ENCODE data around the gene EPHX1.
A peak's percentile ranks its signal among the peaks of the same experiment; 100 is the strongest.

The EPHX1 gene

DNA sequence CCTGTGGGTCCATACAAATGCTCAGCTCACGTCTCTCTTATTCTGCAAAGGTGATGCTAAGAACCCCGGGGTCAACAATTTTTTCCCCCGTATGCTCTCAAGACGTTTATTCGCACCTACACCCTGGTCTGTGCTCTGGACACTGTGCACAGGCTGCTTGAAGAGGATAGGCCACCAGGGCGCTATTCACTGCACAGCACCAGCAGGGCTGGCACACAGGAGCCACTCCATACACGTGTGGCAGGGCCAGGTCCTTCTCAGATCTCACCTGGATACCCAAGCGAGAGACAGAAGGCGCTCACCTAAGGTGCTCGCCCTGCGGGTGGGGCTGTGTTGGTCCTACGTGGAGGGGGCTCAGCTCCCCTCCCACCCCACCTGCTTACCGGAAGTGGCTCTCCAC is 55.6 kb downstream of the EPHX1 start:
- DNase-seq, result no peak

DNA sequence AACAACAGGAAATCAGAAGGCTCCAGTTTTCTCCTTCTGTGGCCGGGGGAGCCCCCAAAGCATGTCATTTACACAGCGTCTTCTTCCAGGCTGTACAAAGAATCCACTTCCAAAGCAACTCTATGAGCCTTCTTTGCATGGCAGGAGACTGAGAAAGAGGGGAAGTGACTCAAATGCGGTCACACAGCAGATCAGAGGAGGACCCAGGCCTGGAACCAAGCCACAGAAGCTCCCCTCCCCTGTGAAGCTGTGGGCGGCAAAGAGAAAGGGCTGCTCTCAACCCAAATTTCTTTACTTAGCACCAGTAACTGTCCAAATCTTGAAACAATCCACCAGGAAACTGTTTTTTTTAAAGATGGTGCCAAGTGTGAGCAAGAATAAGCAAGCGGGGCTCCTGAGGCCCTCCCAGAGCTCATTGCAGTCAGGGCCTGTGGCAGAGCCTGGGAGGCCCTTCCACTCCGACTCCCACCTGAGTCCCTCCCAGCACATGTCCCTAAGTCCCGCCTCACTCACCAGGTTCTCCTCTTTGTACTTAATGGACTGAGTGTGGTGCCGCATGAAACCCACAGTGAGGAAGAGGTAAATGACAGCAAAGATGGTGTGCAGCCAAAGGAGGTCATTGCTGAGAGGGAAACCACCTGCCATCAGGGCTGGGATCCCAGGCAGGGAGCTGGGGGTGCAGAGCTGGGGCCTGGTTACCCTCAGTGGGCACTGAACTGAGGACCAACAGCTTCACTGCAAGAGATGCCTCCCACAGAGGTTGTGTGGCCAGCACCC is 56.3 kb downstream of the EPHX1 start:
- no peak for DNase-seq

DNA sequence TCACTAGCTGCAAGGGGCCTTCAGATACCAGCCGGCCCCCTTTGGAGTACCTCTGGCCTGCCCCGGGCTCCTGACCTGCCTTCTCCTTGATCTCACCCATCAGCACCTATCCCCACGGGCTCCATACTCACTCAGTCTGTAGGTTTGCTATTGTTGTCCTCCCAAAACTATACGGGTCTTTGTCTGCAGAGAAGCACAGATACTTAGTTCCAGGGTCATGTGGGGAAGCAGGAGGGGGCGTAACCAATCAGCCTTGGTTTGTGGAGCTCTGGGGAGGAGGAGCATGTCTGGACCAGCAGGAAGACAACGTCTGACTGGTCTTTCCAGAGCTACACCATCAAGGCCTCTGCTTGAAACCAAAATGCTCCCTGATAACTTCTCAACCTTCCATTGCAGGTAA is 57.1 kb downstream of the EPHX1 start:
- DNase-seq, result no peak

DNA sequence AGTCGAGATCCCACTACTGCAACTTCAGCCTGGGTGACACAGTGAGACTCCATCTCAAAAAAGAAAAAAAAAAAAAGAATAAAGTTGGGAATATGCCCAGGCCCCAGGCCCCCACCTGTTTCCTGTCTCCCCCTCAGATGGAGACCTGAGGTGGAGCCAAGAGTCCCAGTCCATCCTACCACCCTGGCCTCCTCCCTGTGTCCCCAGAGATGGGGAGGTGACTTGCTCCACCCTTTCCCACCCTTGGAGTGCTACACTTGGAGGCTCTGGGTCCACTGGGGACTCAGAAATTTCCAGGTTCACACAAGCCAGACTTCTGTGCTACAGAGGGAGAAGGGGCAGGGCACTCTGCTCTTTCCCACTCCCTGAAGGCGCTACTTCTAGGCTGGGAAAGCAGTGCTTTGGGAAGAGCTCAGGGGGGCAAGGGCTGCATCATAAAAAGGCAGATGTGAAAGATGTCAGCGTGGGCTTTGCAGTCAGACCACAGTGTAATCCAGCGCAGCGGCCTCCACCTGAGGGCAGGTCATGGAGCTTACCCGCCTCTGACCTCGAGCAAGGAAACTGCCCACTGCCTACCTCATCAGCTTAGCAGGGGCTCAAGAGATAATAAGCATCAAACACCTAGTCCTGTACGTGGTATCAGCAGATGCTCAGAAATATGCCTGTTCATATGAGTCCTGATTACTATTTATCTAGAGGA is 58.9 kb downstream of the EPHX1 start:
- DNase-seq, result no peak

DNA sequence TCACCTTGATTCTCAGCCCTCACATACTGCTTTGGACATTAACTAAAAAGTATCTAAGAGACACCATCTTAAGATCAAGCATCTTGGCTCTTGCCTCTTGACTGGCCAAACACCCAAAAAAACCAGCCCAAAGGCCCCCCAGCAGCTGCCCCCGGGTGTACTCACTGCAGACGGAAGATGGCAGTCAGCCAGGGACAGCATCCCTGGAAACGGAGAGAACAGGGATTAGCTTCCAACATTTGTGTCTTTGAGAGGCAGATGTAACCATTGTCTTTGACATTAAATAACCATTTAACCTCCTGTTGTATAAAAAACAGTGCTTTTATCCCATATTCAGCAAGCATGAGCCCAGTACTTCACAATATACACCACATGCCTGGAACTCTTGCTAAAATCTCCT is 61.0 kb downstream of the EPHX1 start:
- DNase-seq, result no peak

DNA sequence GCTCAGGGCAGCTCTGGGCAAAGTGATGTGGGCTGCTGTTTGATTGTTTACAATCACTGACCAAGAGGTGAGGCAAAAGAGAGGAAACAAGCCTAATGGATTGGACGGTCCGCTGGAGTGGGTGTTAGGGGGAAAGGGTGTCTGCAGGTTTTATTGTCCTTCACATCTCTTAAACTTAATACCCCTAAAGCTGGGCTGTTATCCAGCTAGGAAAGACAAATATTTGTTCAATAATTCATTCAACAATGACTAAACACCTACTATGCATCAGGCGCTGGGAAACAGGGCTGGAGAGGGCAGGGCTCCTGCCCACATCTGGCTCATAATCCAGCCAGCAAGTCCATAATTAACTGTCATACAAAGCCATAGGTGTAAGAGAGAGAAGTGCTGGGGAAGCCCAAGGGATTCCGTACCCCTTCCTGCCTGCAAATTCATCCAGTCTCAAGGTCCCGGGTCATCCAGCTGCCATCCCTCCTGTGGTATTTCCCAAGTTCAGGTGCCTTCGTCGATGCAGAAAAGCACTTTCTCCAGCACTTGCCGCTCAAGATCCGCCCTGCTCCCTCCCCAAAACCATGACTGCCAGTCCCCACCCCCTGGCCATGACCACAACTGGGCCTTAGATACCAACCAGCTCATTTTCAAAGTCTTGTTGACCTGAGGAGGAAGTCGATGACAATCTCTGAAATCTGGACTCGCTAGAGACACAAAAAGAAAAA is 61.6 kb downstream of the EPHX1 start:
- peak; percentile 56 for DNase-seq

DNA sequence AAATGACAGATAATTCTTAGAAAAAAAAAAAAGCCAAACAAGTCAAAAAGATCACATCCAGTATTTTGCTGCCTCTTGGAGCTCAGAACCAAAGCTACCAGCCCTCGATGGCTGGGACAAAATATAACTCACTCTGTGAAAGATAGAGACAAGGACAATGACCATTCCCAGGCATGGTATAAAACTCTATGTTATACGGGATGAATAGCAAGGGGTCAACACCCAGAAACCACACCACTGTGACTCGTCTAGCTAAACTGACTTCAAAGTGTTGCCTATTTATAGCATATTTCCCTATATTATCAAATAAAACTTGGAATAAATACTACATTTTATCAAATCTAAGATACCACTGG is 62.1 kb downstream of the EPHX1 start:
- DNase-seq, result no peak

DNA sequence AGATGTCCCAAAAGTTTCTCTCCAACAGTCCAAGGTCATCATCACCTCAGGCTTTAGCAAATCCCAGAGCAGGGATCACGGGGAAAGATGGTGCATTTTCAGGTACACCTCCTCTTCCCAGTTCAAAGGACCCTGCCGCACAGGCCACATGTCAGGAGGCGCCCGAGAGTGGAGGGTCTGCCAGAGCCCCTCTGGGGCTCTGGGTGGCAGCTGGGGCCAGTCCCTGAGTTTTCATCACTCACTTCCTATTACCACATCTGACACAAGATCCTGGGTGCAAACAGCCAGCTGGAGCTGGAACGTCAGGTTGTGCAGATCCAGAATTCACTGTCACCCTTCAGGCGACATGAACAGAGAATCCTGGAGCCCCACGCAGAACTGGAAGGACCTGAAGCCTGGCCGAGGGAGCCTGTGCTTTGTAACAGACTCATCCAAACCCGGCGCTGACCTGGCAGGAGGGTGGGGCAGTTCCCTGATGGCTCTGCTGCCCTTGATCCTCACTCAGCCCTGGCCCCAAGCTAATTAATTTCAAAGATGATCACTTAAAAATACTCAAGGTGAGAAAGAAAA is 63.4 kb downstream of the EPHX1 start:
- no peak for DNase-seq

DNA sequence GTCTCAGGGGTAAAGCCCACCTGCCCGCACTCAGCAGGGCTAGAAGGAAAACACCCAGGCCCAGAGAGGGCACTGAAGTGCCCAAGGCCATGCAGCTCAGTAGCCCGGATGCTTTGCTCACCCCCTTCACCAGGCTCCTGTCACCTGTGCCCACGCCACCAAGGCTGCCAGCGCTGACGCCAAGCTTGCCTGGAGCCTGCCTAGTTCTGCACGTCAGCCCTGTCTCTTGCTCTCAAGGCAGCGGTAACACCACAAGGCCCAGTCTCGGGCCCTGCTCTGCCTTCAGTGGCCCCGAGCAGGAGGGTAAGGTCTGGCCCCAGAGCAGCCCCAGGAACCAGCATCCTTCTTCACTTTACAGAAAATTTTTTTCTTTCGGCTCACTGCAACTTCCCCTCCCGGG is 64.5 kb downstream of the EPHX1 start:
- DNase-seq, result no peak

DNA sequence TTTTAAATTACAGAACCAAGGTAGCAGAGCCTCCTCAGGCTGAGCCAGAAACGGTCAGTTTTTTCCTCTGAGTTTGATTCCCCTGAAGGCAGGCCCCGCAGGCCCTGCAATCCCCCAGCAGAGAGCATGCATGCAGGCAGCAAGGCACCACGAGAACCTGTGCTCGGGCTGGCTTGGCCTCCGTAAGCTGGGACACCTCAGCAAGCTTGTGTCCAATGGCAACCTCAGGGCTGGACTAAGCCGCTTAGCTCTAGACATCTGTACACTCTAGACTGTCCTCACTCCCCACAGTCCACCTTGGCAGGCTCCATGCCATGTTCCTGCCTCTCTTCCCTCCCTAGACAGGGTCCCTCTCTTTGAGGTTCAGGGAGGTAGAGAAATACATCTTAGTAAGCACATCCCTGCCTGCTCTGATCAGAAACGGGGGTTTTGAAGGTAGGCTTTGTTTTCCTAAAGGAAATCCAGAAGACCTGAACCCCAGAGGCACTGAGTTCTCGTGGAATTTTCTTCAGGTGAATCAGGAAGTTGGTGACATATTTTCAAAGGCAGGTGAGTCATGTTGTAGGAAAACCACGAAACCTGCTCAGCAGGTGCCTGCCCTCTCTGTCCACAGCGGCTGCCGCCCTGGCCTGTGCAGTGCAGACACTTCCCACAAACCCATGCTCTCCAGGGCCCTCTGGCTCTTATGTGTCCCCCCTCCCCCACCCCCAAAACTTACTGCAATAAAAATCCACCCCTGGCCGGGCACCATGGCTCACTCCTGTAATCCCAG is 65.3 kb downstream of the EPHX1 start:
- DNase-seq, result peak; percentile 46

DNA sequence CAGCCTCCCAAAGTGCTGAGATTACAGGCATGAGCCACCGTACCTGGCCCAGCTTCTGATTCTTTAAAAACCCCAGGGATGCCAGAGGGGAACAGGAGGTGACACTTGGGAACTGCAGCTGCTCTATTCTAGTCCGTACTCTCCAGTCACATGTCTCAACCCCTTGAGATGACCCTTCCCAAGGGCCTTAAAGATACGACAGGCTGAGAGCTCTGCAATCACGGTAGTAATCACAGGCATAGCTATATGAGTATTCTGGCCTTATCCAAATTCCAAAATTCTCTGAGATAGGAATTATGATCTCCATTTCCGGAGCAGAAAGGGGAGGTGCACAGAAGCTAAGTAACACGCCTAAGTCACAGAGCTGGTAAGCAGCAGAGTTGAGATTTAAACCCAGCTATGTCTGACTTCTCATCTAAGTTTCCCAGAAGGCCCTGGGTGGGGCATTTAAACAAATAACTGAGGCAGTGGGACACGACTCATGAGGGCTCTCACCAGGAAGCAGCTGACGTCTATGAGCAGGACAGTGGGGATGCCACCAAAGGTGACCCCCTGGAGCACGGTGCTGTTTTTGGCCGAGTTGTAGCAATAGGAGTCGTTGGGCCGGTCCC is 67.1 kb downstream of the EPHX1 start:
- no peak for DNase-seq

DNA sequence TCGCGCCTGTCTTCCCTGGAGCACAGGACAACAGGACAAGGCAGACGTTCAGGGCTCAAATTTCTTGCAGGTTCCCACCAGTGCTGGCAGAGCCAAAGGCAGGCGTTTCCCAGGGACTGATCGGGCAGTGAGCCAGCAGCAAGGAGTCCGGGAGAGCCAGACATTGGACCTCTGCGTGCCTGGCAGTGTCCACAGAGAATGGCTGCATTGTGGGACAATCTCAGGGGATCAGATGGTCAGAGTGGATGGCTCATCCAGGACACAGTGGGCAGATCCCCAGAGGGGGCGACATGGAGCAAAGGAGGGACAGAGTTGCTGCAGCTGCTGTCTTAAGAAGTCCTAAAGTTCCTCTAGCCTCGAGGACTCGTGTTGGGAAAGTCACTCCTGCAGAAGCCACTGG is 67.7 kb downstream of the EPHX1 start:
- no peak for DNase-seq

DNA sequence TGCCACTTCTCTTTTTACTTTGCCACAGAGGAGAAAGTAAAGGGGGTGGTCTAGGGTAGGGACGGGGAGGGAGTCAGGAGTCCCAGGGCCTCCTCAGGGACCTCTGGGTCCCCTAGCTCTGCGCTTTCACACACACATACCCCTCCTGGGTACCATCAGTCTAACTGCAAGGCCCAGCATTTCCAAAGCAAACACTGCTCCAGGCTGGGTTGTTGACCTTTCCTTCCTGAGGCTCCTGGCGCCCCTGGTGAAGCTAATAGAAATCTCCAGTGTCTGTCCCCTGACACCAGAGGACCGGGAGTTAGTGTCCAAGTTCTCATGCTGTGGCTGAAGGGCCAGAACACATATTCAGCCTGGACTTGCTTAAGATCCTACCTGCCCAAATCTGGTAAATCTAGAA is 68.4 kb downstream of the EPHX1 start:
- DNase-seq, result no peak

DNA sequence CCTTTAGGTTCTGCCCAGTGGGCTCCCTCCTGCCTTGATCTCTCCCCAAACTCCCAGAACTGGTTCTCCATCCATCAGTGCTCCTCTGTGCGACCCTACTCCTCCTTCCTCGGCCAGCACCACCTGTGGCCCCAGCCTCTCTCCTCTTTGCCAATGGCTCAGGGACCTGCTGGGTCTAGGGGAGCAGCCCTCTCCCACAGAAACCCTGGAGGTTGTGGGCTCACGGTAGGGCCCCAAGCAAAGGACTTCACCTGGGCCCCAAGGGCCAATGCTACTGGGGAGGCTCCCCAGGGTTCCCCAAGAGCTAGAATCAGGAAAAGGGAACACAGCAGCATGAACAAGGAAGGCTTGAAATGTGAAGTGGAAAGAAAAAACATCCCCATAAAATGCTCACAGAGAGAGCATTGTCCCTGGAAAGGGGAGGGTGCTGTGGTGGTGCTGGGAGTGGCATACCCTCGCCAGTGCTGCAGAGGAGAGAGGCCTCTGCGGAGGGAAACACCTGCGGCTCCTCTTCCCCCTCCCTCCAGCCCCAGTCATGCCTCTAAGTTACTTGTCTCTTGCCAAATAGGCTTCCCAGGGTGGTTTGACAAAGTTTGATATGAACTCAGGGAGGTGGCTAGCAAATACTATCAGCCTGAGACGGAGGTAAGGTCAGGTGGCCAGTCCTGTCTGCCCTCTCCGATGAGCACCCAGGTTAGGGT is 69.7 kb downstream of the EPHX1 start:
- DNase-seq, result no peak

DNA sequence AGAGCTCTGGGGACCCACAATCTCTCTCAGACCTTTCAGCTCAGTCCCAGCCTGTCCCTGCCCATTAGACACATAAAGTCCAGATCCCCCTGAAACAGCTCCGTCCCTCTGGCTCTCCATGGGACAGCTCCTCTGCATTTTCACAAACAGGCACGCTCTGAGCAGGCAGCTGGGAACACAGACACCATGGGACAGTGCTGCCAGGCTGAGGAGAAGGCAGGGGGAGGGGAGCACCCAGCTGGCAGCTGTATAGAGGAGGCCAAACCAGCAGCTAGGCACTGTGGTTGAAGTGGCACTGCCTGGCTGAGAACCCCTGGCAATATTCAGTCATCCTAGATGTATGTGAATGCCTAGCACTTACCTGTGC is 70.3 kb downstream of the EPHX1 start:
- DNase-seq, result no peak

DNA sequence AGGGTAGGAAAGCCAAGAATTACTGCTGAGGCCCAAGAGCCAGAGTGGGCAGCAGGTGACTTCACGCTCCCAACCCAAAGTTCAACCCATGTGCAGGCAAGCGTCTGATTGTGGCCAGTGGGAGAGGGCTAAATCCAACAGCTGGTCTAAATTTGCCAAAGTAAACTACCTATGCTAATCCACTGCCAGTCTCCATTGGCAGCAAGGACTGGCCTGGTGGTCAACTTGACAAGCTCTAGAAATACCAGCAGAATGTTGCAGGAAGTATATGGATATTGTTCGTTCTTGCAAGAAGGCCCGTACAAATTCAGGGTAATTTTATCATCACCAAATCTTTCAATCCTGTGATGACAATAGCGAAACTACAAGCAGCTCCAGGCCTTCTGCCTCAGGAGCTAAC is 70.7 kb downstream of the EPHX1 start:
- DNase-seq, result no peak

DNA sequence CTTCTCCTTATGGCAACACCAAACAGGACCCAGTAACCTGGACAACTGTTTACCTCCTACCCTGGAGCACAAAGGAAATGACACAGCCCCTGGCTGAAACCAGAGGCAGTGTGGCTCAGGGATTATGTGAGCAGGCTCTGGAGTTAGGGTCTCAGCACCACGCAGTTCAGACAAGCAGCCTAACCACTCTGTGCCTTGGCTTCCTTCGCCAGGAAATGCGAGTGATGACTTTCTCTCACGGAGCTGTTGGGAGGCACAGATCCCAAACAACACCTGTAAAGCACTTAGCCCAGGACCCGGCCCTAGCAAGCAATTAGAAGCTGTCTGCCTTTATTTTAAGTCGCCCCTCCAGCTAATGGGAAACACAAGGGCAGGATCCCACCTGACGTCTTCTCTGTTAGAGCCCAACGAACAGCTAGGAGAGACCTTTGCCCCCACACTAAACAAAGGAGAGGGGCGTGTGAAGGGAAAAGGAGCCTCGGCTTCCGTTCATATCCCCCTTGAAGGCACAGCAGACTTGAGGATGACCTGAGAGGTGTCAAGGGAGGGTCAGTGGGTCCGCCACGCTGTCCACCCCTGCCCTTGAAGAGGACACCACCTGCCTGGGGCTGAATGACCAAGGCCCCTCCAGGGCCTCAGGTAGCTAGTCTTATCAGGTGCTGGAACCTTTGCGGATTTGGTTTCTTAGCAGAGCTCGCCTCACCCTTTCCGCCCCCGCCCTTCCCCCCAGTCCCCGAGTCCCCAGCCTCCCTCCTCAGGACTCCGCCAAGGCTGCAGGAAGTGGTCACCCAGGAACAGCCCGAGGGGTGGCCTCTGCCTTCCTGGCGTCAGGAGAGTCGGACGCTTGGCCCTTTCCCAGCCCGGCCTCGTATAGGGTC is 71.4 kb downstream of the EPHX1 start:
- DNase-seq, result no peak

DNA sequence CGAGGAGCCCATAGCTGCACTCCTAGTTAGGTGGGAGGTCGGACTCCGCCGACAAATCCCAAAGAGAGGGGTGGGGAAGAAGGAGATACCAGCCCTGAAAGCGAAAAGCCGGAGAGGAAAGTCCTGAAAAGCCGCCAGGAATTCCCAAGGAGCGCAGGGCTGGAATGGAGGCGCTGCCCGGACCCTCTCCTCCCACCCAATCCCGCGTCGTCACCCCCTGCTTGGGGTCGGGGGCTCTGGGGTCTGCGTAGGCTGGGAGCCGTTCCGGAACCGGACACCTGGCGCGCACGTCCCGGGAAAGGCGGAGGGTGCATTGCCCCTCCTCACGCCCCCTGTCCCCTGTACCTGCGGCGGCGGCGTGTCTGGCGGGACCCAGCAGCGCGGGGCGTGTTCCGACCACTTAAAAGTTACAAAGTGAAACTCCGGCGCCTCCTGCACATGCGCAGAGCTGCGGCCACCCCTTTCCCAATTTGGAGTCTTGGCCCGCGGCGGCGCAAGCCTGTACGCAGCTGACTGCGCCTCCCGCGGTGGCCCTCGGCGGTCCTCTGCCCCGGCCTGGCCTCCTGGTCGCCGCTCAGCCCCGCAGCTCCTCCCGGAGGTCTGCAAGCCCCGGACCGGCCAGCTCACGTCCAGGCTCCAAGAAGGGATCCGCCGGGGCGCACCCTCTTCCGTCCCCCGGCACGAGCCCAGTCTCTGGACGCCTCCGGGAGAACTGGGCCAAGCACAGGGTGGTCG is 72.2 kb downstream of the EPHX1 start, which contains the start of gene TMEM63A:
TMEM63A (minus strand) TSS at position 422 of the 735 bp plus-strand sequence. CDS start 4,800 bp downstream, outside the sequence.
- DNase-seq, result peak; percentile 37

DNA sequence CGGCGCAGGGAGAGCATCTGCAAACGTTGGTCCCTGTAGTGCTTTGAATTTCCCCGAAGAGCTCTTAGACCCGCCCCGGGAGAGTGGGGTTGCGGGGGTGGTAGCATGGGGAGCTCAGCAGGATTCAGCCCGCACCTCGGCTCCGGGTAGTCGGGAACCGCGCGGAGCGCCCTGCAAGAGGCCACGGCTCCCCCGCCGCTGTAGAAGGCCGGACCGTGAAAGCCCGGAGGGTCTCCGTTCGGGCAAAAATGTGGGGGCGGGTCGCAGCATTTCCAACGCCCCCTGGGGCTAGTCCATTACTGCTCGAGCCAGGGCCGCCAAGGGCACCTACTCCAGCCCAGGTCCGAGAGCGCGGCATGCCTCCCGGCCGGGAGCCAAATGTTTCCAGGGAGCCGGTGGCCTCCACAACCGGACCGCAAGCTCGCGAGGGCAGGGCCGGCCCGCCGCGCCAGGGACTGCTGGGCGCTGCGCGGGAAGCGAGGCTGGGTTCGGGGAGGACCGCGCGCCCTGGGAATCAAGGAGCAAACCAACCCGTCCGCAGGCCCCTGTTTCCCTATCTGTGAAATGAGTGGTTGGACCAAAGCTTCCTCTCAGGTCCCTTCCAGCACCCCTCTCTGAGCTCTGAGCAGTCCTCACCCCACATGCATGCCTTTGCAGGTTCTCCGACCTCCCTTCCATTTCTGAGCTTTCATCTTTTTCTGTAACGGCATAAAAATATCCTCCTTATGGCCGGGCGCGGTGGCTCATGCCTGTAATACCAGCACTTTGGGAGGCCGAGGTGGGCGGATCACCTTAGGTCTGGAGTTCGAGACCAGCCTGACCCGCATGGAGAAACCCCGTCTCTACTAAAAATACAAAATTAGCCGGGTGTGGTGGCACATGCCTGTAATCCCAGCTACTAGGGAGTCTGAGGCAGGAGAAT is 73.0 kb downstream of the EPHX1 start:
- no peak for DNase-seq

All from DMS79 (cell line).